DND-41 (cell line): ENCODE data around the gene TMEM51.

ENCODE experiments used
- ATAC-seq: fragments of 200-7000 bp; cut with Tn5 transposase; 3 replicates; pipeline ENCODE4 v1.9.1; 2021; ENCODE audit warnings: low read depth; ENCODE audit not compliant: insufficient read depth
- DNase-seq: peaks from one replicate; pipeline ENCODE4 v3.0.0-alpha.2; 2020
- H2AFZ ChIP-seq: 2 replicates; pipeline ENCODE4 v1.6.0; 2012; ENCODE audit warnings: low read depth, low read length
- H3K27ac ChIP-seq: 2 replicates; pipeline ENCODE4 v1.5.1; 2012; ENCODE audit warnings: low read length, inconsistent platforms
- H3K27me3 ChIP-seq: fragments of 200-600 bp; sonication (generic); 2 replicates; pipeline ENCODE4 v1.6.0; 2012; ENCODE audit warnings: low read length, mild to moderate bottlenecking, inconsistent platforms; ENCODE audit not compliant: insufficient read depth, poor library complexity
- H3K36me3 ChIP-seq: 2 replicates; pipeline ENCODE4 v1.5.1; 2012; ENCODE audit warnings: low read length, inconsistent platforms; ENCODE audit not compliant: insufficient read depth
- H3K4me1 ChIP-seq: 2 replicates; pipeline ENCODE4 v1.5.1; 2012; ENCODE audit warnings: mild to moderate bottlenecking, low read length; ENCODE audit not compliant: insufficient read depth
- H3K4me2 ChIP-seq: 2 replicates; pipeline ENCODE4 v1.6.0; 2012; ENCODE audit warnings: mild to moderate bottlenecking, moderate library complexity, low read length, inconsistent platforms; ENCODE audit not compliant: insufficient read depth
- H3K4me3 ChIP-seq, 2 experiments: fragments of 200-600 bp in 1 of 2; shearing (Covaris generic) in 1 of 2; 2 replicates each; pipeline ENCODE4 v1.5.1; 2012 to 2016; ENCODE audit warnings: inconsistent platforms in 2 of 2, low read length in 2 of 2, mild to moderate bottlenecking in 2 of 2, low read depth in 1 of 2, moderate library complexity in 1 of 2
- H3K79me2 ChIP-seq: 2 replicates; pipeline ENCODE4 v1.6.0; 2012; ENCODE audit warnings: low read length, inconsistent platforms; ENCODE audit not compliant: insufficient read depth
- H3K9ac ChIP-seq: 2 replicates; pipeline ENCODE4 v1.6.0; 2012; ENCODE audit warnings: low read depth, mild to moderate bottlenecking, inconsistent platforms, low read length, moderate library complexity
- H3K9me3 ChIP-seq: 2 replicates; pipeline ENCODE4 v1.5.1; 2012; ENCODE audit warnings: low read length, moderate library complexity, mild to moderate bottlenecking, inconsistent platforms; ENCODE audit not compliant: insufficient read depth, severe bottlenecking
- H4K20me1 ChIP-seq: 2 replicates; pipeline ENCODE4 v1.6.0; 2012; ENCODE audit warnings: low read length; ENCODE audit not compliant: insufficient read depth
- EZH2 ChIP-seq: IDR thresholded peaks from 3 replicates; pipeline ENCODE4 v1.6.1; 2012; ENCODE audit warnings: borderline replicate concordance, low read depth, mild to moderate bottlenecking, moderate library complexity, low read length, inconsistent platforms; ENCODE audit not compliant: severe bottlenecking
- TF ChIP-seq, protein P1 (sequence below): IDR thresholded peaks from 2 replicates; pipeline ENCODE4 v1.5.1; 2012; ENCODE audit warnings: borderline replicate concordance, low read length, moderate library complexity, mild to moderate bottlenecking; ENCODE audit not compliant: poor library complexity, severe bottlenecking; ENCODE audit errors: extremely low read depth

Gene TMEM51

DNA sequence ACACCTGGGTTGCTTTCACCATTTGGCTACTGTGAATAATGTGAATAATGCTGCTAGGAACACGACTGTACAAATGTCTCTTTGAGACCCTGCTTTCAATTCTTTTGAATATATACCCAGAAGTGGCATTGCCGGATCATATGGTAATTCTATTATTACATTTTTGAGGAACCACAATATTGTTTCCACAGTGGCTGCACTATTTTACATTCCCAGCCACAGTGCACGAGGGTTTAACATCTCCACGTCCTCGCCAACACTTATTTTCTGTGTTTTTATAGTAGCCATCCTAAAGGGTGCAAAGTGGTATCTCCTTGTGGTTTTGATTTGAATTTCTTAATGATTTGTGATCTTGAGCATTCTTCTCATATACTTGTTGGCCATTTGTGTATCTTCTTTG lies 109.2 kb downstream of the TMEM51 start:
- Histone ChIP-seq H3K9me3 (no peaks in the 10 kb centered on the region), H2AFZ (no peak overlapping the region), H4K20me1 (no peaks in the 10 kb centered on the region; the same call in 1 of the 2 replicates), H3K79me2 (no peaks in the 10 kb centered on the region), H3K27ac (no peak overlapping the region), H3K36me3 (no peaks in the 10 kb centered on the region), H3K4me2 (no peak overlapping the region), H3K4me1 (no peaks in the 10 kb centered on the region), H3K27me3 (no peaks in the 10 kb centered on the region), H3K4me3 (no peak overlapping the region), H3K9ac (no peak overlapping the region)
- DNase-seq (no peak), ATAC-seq (no peak)
- TF ChIP-seq, protein P1, sequence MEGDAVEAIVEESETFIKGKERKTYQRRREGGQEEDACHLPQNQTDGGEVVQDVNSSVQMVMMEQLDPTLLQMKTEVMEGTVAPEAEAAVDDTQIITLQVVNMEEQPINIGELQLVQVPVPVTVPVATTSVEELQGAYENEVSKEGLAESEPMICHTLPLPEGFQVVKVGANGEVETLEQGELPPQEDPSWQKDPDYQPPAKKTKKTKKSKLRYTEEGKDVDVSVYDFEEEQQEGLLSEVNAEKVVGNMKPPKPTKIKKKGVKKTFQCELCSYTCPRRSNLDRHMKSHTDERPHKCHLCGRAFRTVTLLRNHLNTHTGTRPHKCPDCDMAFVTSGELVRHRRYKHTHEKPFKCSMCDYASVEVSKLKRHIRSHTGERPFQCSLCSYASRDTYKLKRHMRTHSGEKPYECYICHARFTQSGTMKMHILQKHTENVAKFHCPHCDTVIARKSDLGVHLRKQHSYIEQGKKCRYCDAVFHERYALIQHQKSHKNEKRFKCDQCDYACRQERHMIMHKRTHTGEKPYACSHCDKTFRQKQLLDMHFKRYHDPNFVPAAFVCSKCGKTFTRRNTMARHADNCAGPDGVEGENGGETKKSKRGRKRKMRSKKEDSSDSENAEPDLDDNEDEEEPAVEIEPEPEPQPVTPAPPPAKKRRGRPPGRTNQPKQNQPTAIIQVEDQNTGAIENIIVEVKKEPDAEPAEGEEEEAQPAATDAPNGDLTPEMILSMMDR = no peak
- TF ChIP-seq EZH2 = no peak

DNA sequence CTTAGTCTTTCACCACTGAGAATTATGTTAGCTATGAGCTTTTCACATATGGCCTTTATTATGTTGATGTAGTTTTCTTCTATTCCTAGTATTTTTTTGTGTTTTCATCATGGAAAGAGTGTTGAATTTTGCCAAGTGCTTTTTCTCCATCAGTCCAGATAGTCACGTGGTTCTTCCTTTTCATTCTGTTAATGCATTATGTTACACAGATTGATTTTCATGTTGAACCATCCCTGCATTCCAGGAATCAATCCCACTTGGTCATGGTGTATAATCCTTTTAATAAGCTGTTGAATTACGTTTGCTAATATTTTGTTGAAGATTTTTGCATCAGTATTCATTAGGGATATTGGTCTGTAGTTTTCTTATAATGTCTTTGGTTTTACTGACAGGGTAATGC lies 111.2 kb downstream of the TMEM51 start:
- Histone ChIP-seq H3K36me3 (no peaks in the 10 kb centered on the region), H3K4me1 (no peaks in the 10 kb centered on the region), H3K4me3 (no peak overlapping the region), H2AFZ (no peak overlapping the region), H3K9me3 (no peaks in the 10 kb centered on the region), H3K9ac (no peak overlapping the region), H4K20me1 (no peaks in the 10 kb centered on the region), H3K27ac (no peak overlapping the region), H3K79me2 (no peaks in the 10 kb centered on the region), H3K4me2 (no peak overlapping the region), H3K27me3 (no peaks in the 10 kb centered on the region)
- no peak for TF ChIP-seq EZH2
- TF ChIP-seq, protein P1 = no peak
- no peak for DNase-seq
- no peak for ATAC-seq
